ENCODE measurements around the gene NOS3.

NOS3 gene

GRCh38 chr7:150981644-150982043, 9.2 kb upstream of the NOS3 start:
- DNase-seq, result no peak

- DNase-seq, result no peak
Measured at GRCh38 chr7:150982351-150982750, 8.5 kb upstream of the NOS3 start.

DNA sequence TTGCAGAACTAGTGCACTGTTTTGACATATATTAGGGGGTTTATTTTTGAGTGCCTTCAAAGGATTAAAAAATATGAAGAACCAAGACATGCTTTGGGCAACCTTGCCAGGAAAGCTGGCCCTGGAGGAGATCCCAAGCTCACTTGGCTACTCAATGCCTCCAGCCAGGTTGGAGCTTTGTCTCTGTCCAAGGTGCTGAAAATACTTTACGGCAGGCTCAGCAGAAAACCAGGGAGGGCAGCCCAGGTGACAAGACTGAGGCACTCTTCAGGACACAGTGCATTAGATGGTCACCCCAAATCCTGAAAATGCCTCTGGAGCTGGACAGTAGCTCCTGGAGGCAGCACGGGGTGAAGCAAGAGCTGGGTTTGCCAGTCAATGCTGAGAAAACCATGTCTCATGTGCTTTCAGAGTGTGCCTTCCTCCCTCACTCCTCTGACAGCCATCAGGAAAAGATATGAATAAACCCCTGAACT, 6.9 kb upstream of the NOS3 start:
- DNase-seq, result peak; percentile 73

- DNase-seq, result peak; percentile 86
Measured at GRCh38 chr7:150986099-150986512, 4.7 kb upstream of the NOS3 start.

DNA sequence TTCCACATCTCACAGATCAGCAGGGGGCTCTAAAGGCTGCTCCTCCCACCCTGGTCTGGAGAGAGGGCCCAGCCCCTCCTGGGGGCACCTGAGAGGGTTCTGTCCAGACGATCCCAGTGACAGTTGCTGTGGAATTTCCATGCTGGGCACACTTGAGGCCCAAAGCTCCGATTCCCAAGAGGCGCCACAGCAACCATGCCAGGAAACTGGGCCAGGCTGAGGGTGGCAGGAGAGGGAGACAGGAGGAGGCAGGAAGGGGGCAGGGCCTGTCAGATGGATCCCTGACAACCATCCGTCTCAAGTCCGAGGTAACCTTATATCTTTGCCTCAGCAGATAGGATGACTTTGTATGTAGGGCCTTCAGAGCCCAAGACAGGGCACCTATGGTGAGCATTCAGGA, 4.3 kb upstream of the NOS3 start:
- DNase-seq, result no peak

GRCh38 chr7:150988230-150989226, 2.3 kb upstream of the NOS3 start:
- peak; percentile 88 for DNase-seq

GRCh38 chr7:150989456-150989855, 1.4 kb upstream of the NOS3 start:
- no peak for DNase-seq

GRCh38 chr7:150992051-150992640, 1.3 kb downstream of the NOS3 start:
- DNase-seq, result no peak

GRCh38 chr7:150992833-150993302, 2.1 kb downstream of the NOS3 start:
- no peak for DNase-seq

DNA sequence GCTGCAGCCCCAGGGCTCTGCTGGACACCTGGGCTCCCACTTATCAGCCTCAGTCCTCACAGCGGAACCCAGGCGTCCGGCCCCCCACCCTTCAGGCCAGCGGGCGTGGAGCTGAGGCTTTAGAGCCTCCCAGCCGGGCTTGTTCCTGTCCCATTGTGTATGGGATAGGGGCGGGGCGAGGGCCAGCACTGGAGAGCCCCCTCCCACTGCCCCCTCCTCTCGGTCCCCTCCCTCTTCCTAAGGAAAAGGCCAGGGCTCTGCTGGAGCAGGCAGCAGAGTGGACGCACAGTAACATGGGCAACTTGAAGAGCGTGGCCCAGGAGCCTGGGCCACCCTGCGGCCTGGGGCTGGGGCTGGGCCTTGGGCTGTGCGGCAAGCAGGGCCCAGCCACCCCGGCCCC, 2.7 kb downstream of the NOS3 start:
- no peak for DNase-seq

GRCh38 chr7:150994141-150994837, 3.5 kb downstream of the NOS3 start:
- no peak for DNase-seq

DNA sequence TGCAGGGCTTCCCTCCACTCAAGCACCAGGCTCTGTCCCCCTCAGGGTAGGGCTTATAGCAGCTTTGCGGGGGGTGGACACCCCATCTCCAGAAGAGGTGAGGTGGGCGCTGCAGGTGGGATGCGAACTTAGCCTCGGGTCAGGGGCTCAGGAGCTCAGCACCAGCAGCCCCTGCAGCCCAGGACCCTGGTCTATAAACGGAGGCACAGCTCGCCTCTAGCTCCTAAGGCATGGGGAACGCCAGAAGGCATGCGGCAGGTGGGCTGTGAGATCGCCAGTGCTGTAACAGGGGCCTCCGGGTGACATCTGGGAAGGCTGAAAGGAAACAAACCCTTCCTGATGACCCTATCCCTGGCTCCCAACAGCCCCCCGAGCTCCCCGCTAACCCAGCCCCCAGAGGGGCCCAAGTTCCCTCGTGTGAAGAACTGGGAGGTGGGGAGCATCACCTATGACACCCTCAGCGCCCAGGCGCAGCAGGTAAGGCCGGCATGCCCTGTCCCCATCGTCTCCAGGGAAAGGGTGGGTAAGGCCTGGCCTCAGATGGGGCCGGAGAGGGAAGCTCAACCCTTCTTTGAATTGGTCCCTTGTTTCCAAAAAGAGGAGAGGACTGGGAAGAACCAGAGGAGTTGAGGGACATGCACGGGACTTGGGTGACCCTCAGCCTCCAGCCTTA, 4.2 kb downstream of the NOS3 start:
- no peak for DNase-seq

DNA sequence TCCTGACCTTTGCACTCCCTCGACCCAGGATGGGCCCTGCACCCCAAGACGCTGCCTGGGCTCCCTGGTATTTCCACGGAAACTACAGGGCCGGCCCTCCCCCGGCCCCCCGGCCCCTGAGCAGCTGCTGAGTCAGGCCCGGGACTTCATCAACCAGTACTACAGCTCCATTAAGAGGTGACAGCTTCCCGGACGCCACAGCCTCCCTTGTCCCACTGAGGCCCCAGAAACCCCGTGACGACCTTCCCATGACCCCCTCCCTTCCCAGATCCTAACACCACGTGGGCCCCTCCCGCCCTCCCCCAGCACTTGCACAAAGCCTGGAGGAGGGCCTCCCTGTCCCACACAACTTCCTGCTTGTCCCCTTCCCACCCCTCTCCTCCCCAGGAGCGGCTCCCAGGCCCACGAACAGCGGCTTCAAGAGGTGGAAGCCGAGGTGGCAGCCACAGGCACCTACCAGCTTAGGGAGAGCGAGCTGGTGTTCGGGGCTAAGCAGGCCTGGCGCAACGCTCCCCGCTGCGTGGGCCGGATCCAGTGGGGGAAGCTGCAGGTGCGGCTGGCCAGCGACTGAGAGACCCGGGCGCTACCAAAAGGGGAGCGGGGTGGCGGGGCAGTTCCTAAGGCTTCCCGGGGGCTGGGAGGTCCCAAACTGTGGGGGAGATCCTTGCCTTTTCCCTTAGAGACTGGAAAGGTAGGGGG, 5.7 kb downstream of the NOS3 start:
- no peak for DNase-seq

- DNase-seq, result no peak
Measured at GRCh38 chr7:150997075-150997511, 6.3 kb downstream of the NOS3 start.

DNA sequence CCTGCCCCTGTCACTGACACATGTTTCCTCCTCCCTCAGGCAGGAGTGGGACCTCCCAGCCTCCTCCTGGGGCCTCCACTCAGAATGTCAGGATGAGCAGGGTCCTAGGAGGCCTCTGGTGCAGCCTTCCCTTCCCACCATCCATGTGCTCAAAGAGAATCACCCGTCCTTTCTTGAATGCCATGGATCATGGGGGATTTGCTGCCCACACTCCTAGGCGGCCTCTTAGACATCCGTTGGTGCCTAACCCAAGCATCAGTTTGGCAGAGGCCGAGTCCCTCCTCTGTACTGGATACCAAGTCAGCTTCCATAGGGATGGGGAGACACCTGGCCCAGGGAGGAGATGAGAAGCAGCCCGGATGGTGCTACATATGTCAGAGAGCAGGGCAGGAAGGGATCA, 7.0 kb downstream of the NOS3 start:
- no peak for DNase-seq

- no peak for DNase-seq
Measured at GRCh38 chr7:150998341-150998740, 7.5 kb downstream of the NOS3 start.

- DNase-seq, result no peak
Measured at GRCh38 chr7:150999001-150999400, 8.2 kb downstream of the NOS3 start.

DNA sequence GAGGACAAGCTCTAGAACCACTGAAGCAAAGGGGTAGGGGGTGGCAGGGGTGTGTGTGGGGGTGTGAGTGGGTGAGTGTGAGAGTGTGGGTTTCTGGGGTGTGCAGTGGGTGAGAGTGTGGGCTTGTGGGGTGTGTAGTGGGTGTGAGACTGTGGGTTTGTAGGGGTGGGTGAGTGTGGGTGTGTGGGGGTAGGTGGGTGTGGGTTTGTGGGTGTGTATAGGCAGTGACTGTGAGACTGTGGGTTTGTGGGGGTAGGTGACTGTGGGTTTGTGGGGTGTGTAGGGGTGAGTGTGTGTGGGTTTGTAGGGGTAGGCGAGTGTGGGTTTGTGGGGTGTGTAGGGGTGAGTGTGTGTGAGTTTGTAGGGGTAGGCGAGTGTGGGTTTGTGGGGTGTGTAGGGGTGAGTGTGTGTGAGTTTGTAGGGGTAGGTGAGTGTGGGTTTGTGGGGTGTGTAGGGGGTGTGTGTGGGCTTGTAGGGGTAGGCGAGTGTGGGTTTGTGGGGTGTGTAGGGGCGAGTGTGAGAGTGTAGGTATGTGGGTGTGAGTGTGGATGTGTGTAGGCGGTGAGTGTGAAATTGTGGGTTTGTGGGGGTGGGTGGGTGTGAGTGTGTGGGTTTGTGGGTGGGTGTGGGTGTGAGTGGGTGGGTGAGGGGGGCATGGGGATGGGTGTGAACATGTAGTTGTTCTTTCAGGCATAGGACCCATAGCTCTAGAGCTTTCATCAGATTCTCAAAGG, 8.8 kb downstream of the NOS3 start:
- DNase-seq, result no peak

DNA sequence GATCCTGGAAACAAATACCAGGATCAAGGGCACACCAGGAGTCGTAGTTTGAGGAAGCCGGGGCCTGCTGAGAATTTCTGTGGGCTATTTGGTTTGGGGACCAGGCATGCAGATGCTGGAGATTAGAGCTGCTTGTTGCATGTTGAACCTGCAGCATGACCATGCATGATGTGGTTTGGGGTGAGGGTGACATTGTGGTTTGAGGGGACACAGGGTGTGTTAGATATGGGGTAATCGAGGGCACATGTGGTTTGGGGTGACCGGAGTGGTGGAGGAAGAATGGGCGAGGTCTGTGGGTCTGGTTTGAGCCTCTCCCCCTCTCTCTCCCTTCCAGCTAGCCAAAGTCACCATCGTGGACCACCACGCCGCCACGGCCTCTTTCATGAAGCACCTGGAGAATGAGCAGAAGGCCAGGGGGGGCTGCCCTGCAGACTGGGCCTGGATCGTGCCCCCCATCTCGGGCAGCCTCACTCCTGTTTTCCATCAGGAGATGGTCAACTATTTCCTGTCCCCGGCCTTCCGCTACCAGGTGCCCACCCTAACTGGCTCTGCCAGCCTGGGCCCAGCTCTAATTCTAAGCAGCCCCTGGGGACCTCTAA, 10.2 kb downstream of the NOS3 start:
- DNase-seq, result no peak

DNA sequence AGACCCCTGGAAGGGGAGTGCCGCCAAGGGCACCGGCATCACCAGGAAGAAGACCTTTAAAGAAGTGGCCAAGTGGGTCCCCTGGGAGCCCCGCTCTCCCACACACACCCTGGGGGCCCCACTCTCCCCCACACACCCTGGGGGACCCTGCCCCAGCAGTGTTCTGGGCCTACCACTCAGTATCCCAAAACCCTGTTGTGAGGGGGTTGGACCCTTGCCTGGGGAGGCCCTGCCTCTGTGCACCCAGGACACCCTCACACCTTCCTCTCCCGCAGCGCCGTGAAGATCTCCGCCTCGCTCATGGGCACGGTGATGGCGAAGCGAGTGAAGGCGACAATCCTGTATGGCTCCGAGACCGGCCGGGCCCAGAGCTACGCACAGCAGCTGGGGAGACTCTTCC, 10.7 kb downstream of the NOS3 start:
- no peak for DNase-seq

DNA sequence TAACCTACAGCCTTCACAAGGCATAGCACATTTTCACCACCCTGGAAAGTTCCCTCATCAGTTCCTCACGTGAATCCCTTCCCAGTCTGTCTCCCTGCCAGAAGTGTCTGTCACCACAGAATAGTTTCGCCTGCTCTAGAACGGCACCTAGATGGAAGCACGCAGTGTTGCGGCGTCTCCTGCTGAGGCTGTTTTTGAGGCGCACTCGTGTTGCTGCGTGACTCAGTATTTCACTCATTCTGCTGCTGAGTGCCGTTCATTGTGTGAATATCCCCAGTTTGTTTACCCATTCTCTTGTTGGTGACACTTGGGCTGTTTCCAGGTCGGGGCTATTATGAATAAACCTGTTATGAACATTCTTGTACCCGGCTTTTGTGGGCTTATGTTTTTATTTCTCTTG, 12.8 kb downstream of the NOS3 start:
- DNase-seq, result no peak
